OCI-LY7 (cell line): ENCODE results near the gene GOLGA6L7. TPM values are rescaled to one million over a fixed set of nuclear protein-coding genes. Genes with fewer than 3 reads are reported as not detected.
"Not testable (repeated sequence)": the region's sequence is repeated elsewhere in the genome, so short reads cannot be mapped to it uniquely, and the experiment has no call there.

Experiments used
- BruUV-seq: library from RNA; stranded (reverse); fragments of 400-500 nt; replicated peaks from 2 replicates; lab custom pipeline; 2021; lab: Mats Ljungman, UMichigan
- CTCF ChIA-PET: fragments of 300-600 bp; sonication (Branson Sonifier 250); formaldehyde crosslinking; loops from one replicate; lab custom pipeline; 2022; ENCODE audit warnings: antibody characterized with exemption; ENCODE audit not compliant: unreplicated experiment; lab: Charles Lee
- POLR2A ChIA-PET: fragments of 300-600 bp; sonication (Branson Sonifier 250); formaldehyde crosslinking; loops from one replicate; lab custom pipeline; 2022; ENCODE audit warnings: antibody characterized with exemption; lab: Charles Lee
- DNase-seq: peaks from one replicate; pipeline ENCODE4 v3.0.0-alpha.2; 2015; ENCODE audit warnings: low spot score
- H2AFZ ChIP-seq: fragments of 200-600 bp; sonication (generic), shearing (Covaris generic); 2 replicates; pipeline ENCODE4 v1.6.1; 2014; ENCODE audit warnings: mild to moderate bottlenecking, antibody characterized with exemption, low read length, moderate library complexity
- H3K27ac ChIP-seq: fragments of 200-600 bp; sonication (generic); 2 replicates; pipeline ENCODE4 v1.5.1; 2014; ENCODE audit warnings: mixed run types, low read depth, mild to moderate bottlenecking, moderate library complexity, low read length, inconsistent platforms; ENCODE audit not compliant: poor library complexity, severe bottlenecking
- H3K36me3 ChIP-seq: fragments of 200-600 bp; sonication (generic); 2 replicates; pipeline ENCODE4 v1.6.1; 2014; ENCODE audit warnings: mild to moderate bottlenecking, antibody characterized with exemption, low read length, moderate library complexity, mixed read lengths; ENCODE audit not compliant: insufficient read depth
- H3K4me1 ChIP-seq: fragments of 200-600 bp; sonication (generic); 2 replicates; pipeline ENCODE4 v1.5.1; 2014; ENCODE audit warnings: mild to moderate bottlenecking, low read length; ENCODE audit not compliant: insufficient read depth, poor library complexity, severe bottlenecking
- H3K4me2 ChIP-seq: fragments of 200-600 bp; sonication (generic); 2 replicates; pipeline ENCODE4 v1.6.1; 2014; ENCODE audit warnings: mild to moderate bottlenecking, low read length
- H3K4me3 ChIP-seq: fragments of 200-600 bp; sonication (generic); 2 replicates; pipeline ENCODE4 v1.5.1; 2014; ENCODE audit warnings: mild to moderate bottlenecking, low read depth, low read length; ENCODE audit not compliant: poor library complexity, severe bottlenecking
- H3K79me2 ChIP-seq: fragments of 200-600 bp; sonication (generic); 2 replicates; pipeline ENCODE4 v1.6.1; 2016; ENCODE audit warnings: low read depth, mild to moderate bottlenecking, low read length, moderate library complexity, mixed read lengths; ENCODE audit not compliant: insufficient read depth
- H3K9me2 ChIP-seq: fragments of 200-600 bp; sonication (generic); 2 replicates; pipeline ENCODE4 v1.6.1; 2016; ENCODE audit warnings: mild to moderate bottlenecking, low read length, mixed read lengths; ENCODE audit not compliant: insufficient read depth
- H3K9me3 ChIP-seq: fragments of 200-600 bp; sonication (generic); 2 replicates; pipeline ENCODE4 v1.6.1; 2014; ENCODE audit warnings: mild to moderate bottlenecking, mixed run types, low read length, mixed read lengths
- H4K20me1 ChIP-seq: fragments of 200-600 bp; sonication (generic); 2 replicates; pipeline ENCODE4 v1.6.1; 2014; ENCODE audit warnings: mild to moderate bottlenecking, antibody characterized with exemption, low read length, moderate library complexity, mixed read lengths; ENCODE audit not compliant: insufficient read depth
- intact Hi-C: fragments of 100-400 bp; cut with micrococcal nuclease; formaldehyde crosslinking; loops from one replicate; pipeline ENCODE4 v1.10.0; 2022; ENCODE audit not compliant: unreplicated experiment
- total RNA-seq, 2 experiments: library from RNA; depleted of rRNA in 1 of 2; stranded (reverse); fragments of >200 nt in 1 of 2; shearing (Covaris generic) in 1 of 2; gene quantifications; 2 replicates each; pipeline ENCODE4 v1.2.3, GENCODE V29; 2014 to 2022
- TF ChIP-seq, protein P1 (sequence below): fragments of 200-600 bp; sonication (generic); conservative IDR thresholded peaks from 2 replicates; pipeline ENCODE4 v1.5.1; 2014; ENCODE audit warnings: mild to moderate bottlenecking, antibody characterized with exemption, low read length, moderate library complexity, mixed read lengths

The GOLGA6L7 gene
- total RNA-seq, 2 experiments from 2014 or later = not detected

DNA sequence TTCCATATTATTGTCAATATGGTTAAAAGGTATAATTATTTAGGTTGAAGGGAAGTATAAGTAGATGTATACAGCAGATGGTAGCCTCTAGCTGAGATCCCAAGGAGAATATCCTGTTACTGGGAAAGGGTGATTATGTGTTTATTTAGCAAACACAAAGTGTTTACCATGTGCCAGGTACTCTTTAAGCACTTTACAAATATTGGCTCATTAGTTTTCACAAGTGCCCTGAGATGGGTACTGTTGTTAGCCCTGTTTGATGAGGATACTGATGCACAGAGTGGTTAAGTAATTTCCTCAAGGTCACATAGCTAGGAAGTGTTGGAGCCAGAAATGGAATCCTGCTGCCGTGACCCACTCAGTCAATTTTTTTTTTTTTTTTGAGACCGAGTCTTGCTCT, 48.1 kb downstream of the GOLGA6L7 start:
- BruUV-seq, H4K20me1 ChIP-seq, DNase-seq, H3K4me2 ChIP-seq, H3K4me1 ChIP-seq, H3K27ac ChIP-seq, CTCF ChIA-PET, H3K9me3 ChIP-seq, H2AFZ ChIP-seq, H3K9me2 ChIP-seq, H3K36me3 ChIP-seq, H3K79me2 ChIP-seq, H3K4me3 ChIP-seq, POLR2A ChIA-PET, intact Hi-C loops: not testable (repeated sequence)

DNA sequence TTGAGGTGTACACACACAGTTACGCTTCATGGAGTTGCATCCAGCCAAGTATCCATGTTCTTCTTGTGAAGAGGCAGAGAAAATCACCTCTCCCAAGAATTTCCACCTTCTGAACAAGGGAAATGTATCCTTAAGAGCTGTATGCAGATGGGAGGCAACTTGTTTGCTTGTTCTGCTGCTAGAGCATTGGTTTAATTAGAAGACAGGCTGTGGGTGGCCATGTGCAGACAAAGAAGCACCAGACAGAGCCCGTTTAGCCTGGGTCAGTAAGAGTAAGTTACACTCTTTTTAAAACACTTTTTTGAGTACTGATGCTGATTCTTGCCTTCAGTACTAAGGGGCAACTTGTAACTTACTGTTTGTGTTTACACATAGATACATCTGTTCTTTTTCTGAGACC, 50.2 kb downstream of the GOLGA6L7 start:
- H2AFZ ChIP-seq, H3K9me3 ChIP-seq, H3K4me1 ChIP-seq, POLR2A ChIA-PET, H3K36me3 ChIP-seq, H4K20me1 ChIP-seq, H3K4me3 ChIP-seq, DNase-seq, H3K4me2 ChIP-seq, H3K9me2 ChIP-seq, intact Hi-C loops, H3K27ac ChIP-seq, CTCF ChIA-PET, H3K79me2 ChIP-seq, BruUV-seq: not testable (repeated sequence)

DNA sequence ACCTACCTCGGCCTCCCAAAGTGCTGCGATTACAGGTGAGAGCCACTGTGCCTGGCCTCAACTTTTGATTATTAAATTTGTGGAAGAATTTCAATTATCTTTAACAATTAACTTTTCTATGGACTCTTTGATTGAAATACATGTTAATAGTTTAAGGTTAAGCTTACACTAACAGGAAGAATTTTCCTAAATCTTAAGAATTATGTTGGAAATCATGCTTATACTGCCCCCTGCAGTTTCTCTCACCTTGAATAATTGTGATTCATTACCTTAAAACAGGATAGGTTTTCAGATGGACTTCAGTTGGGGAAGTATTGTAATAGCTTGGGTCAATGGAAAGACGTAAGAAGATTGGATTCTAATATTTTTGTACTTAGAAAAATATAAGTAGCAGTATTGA, 54.2 kb downstream of the GOLGA6L7 start:
- intact Hi-C loops, H3K36me3 ChIP-seq, H3K9me2 ChIP-seq, BruUV-seq, H3K4me2 ChIP-seq, H3K27ac ChIP-seq, H3K9me3 ChIP-seq, H3K4me3 ChIP-seq, POLR2A ChIA-PET, H2AFZ ChIP-seq, CTCF ChIA-PET, H3K4me1 ChIP-seq, H4K20me1 ChIP-seq, H3K79me2 ChIP-seq: not testable (repeated sequence)
- peak; percentile 5 for DNase-seq
- TF ChIP-seq, protein P1, sequence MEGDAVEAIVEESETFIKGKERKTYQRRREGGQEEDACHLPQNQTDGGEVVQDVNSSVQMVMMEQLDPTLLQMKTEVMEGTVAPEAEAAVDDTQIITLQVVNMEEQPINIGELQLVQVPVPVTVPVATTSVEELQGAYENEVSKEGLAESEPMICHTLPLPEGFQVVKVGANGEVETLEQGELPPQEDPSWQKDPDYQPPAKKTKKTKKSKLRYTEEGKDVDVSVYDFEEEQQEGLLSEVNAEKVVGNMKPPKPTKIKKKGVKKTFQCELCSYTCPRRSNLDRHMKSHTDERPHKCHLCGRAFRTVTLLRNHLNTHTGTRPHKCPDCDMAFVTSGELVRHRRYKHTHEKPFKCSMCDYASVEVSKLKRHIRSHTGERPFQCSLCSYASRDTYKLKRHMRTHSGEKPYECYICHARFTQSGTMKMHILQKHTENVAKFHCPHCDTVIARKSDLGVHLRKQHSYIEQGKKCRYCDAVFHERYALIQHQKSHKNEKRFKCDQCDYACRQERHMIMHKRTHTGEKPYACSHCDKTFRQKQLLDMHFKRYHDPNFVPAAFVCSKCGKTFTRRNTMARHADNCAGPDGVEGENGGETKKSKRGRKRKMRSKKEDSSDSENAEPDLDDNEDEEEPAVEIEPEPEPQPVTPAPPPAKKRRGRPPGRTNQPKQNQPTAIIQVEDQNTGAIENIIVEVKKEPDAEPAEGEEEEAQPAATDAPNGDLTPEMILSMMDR = peak; percentile 58

Other genes with a start within 250 kb of the GOLGA6L7 start
- not detected in 2 replicates for gene GOLGA8M, start 136.2 kb downstream of the GOLGA6L7 start, total RNA-seq (2014; rRNA removed; shearing (Covaris generic))
- not detected in 2 replicates for gene GOLGA8M, start 136.2 kb downstream of the GOLGA6L7 start, total RNA-seq (2022)
- not detected in 2 replicates for gene APBA2, start 37.3 kb upstream of the GOLGA6L7 start, total RNA-seq (2014; rRNA removed; shearing (Covaris generic))
- gene APBA2, start 37.3 kb upstream of the GOLGA6L7 start, total RNA-seq (2022) = not detected in 2 replicates